ENCODE results near the gene CNTNAP2. TPM values are rescaled to one million over a fixed set of nuclear protein-coding genes. Genes with fewer than 3 reads are reported as not detected.

CNTNAP2 gene
- total and polyA plus RNA-seq, 2 of the 8 experiments (the other 6 are each of a cell fraction or from before 2014, with no cell fraction given), result 27.9 to 71.0 TPM

DNA sequence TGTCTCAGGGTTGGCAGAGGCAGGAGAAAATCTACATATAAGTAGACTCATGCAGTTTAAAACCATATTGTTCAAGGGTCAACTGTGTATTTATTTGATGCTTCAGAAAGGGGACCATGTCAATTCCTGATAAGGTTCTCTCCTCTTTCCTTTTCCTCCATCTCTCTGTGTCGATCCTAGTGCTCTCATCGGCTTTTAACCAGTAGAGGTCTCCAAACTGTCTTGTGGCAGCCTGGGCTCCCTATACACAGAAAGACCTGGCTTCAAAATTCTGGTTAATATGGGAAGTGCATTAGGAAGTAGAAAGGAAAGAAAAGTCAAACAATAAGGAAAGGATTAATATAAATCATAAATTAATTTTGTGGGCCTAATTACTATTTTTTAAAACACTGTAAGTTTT lies 2169.5 kb downstream of the CNTNAP2 start (continued):
- TF ChIP-seq, protein P1, sequence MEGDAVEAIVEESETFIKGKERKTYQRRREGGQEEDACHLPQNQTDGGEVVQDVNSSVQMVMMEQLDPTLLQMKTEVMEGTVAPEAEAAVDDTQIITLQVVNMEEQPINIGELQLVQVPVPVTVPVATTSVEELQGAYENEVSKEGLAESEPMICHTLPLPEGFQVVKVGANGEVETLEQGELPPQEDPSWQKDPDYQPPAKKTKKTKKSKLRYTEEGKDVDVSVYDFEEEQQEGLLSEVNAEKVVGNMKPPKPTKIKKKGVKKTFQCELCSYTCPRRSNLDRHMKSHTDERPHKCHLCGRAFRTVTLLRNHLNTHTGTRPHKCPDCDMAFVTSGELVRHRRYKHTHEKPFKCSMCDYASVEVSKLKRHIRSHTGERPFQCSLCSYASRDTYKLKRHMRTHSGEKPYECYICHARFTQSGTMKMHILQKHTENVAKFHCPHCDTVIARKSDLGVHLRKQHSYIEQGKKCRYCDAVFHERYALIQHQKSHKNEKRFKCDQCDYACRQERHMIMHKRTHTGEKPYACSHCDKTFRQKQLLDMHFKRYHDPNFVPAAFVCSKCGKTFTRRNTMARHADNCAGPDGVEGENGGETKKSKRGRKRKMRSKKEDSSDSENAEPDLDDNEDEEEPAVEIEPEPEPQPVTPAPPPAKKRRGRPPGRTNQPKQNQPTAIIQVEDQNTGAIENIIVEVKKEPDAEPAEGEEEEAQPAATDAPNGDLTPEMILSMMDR (IDR thresholded peaks at IDR 0.05; ENCODE audit: control extremely low read depth in 1 of 3, insufficient read depth in 1 of 3, low read depth in 1 of 3, low read length in 3 of 3), result peak in 2 of 3 experiments; percentile 57 to 68; a peak in 3 of 4 replicates
